ENCODE data around the gene DOK7. TPM values are rescaled to one million over a fixed set of nuclear protein-coding genes. Genes with fewer than 3 reads are reported as not detected.

Gene DOK7
- total RNA-seq, 4 donors from 2014 or later, result 1.7 to 11.2 (median 2.6) TPM

GRCh38 chr4:3436798-3437581 lies 26.1 kb upstream of the DOK7 start:
- 70% methylated on average over 3 of the region's 19 CpGs for WGBS
- Histone ChIP-seq H3K27ac (no peak overlapping the region), H3K36me3 (peaks cover 4% of the 10 kb centered on the region), H3K4me3 (no peak overlapping the region), H3K9me3 (no peaks in the 10 kb centered on the region), H3K4me1 (peaks cover 43% of the 10 kb centered on the region), H3K27me3 (no peaks in the 10 kb centered on the region)
- peak in 2 of 3 donors; percentile 50 to 79 for TF ChIP-seq POLR2AphosphoS5 (IDR thresholded peaks at IDR 0.05)
- TF ChIP-seq EP300 (IDR thresholded peaks at IDR 0.05), result no peak
- no peak for DNase-seq (ENCODE audit: low spot score in 2 of 2)

DNA sequence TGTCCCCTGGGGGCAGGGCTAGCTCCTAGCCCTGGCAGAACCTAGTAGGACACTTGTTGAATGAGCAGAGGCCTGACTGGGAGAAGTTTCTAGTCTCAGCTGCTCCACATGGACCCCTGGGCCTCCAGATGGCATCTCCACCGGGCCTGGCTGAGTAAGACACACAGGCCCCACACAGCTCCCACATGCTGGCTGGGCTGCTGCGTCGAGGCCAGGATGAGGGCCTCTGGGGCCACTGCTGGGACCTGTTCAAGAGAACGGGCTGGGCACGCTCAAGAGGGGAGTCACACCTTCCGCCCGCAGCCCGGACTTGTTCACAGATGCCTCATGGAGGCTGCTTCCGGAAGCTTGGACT lies 25.5 kb upstream of the DOK7 start:
- Histone ChIP-seq H3K4me3 (no peak overlapping the region), H3K27ac (no peak overlapping the region), H3K9me3 (no peaks in the 10 kb centered on the region), H3K36me3 (peaks cover 4% of the 10 kb centered on the region), H3K27me3 (no peaks in the 10 kb centered on the region), H3K4me1 (peaks cover 43% of the 10 kb centered on the region)
- no peak for DNase-seq (ENCODE audit: low spot score in 2 of 2)
- TF ChIP-seq POLR2A (IDR thresholded peaks at IDR 0.05), result no peak
- TF ChIP-seq, protein P1, sequence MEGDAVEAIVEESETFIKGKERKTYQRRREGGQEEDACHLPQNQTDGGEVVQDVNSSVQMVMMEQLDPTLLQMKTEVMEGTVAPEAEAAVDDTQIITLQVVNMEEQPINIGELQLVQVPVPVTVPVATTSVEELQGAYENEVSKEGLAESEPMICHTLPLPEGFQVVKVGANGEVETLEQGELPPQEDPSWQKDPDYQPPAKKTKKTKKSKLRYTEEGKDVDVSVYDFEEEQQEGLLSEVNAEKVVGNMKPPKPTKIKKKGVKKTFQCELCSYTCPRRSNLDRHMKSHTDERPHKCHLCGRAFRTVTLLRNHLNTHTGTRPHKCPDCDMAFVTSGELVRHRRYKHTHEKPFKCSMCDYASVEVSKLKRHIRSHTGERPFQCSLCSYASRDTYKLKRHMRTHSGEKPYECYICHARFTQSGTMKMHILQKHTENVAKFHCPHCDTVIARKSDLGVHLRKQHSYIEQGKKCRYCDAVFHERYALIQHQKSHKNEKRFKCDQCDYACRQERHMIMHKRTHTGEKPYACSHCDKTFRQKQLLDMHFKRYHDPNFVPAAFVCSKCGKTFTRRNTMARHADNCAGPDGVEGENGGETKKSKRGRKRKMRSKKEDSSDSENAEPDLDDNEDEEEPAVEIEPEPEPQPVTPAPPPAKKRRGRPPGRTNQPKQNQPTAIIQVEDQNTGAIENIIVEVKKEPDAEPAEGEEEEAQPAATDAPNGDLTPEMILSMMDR (IDR thresholded peaks at IDR 0.05), result no peak
- no peak for TF ChIP-seq POLR2AphosphoS5 (IDR thresholded peaks at IDR 0.05)
- no peak for TF ChIP-seq EP300 (IDR thresholded peaks at IDR 0.05)
- 60% methylated on average over 6 of the region's 9 CpGs for WGBS

GRCh38 chr4:3437998-3438846 lies 24.9 kb upstream of the DOK7 start:
- H3K9me3 ChIP-seq, result no peaks in the 10 kb centered on the region
- no peaks in the 10 kb centered on the region for H3K27me3 ChIP-seq
- no peak for DNase-seq (ENCODE audit: low spot score in 2 of 2)
- H3K27ac ChIP-seq, result no peak overlapping the region
- peaks cover under 1% of the 10 kb centered on the region for H3K36me3 ChIP-seq
- no peak for TF ChIP-seq POLR2AphosphoS5 (IDR thresholded peaks at IDR 0.05)
- WGBS, result 40% methylated on average over 11 of the region's 28 CpGs
- H3K4me1 ChIP-seq, result peaks cover 45% of the 10 kb centered on the region
- no peak overlapping the region for H3K4me3 ChIP-seq

DNA sequence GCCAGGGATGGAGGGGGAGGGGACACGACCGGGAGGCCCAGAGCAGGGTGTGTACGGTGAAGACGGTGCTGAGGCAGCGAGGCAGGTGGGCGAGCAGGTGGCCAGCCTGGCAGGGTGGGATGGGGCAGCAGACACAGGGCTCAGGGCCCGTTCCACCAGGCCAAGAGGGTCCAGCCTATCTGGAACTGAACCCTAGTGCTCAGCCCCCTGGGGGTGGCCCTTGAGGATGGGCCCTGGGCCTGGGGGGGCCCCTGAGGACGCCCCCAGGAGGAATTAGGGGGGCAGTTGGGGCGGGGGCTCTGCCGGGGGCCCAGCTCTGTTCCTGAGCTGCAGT lies 24.3 kb upstream of the DOK7 start:
- Histone ChIP-seq H3K27ac (no peak overlapping the region), H3K9me3 (no peaks in the 10 kb centered on the region), H3K4me3 (no peak overlapping the region), H3K36me3 (no peaks in the 10 kb centered on the region), H3K4me1 (peaks cover 50% of the 10 kb centered on the region), H3K27me3 (no peaks in the 10 kb centered on the region)
- DNase-seq (ENCODE audit: low spot score in 2 of 2), result no peak
- whole genome bisulfite sequencing, result 67% methylated on average over 7 of the region's 10 CpGs
- TF ChIP-seq POLR2A (IDR thresholded peaks at IDR 0.05) (no peak), POLR2AphosphoS5 (IDR thresholded peaks at IDR 0.05) (no peak), EP300 (IDR thresholded peaks at IDR 0.05) (no peak)
- TF ChIP-seq, protein P1 (IDR thresholded peaks at IDR 0.05), result no peak

- H3K36me3 ChIP-seq, result no peaks in the 10 kb centered on the region
- no peak for DNase-seq (ENCODE audit: low spot score in 2 of 2)
- WGBS, result 93% methylated on average over 3 of the region's 16 CpGs
- H3K27ac ChIP-seq, result no peak overlapping the region
- TF ChIP-seq, protein P1 (IDR thresholded peaks at IDR 0.05), result no peak
- TF ChIP-seq POLR2AphosphoS5 (IDR thresholded peaks at IDR 0.05) (no peak), POLR2A (IDR thresholded peaks at IDR 0.05) (no peak), EP300 (IDR thresholded peaks at IDR 0.05) (no peak)
- H3K4me3 ChIP-seq, result no peak overlapping the region
- H3K9me3 ChIP-seq, result no peaks in the 10 kb centered on the region
- peaks cover 50% of the 10 kb centered on the region for H3K4me1 ChIP-seq
- peaks cover 2% of the 10 kb centered on the region for H3K27me3 ChIP-seq
Observed at GRCh38 chr4:3439391-3439790, 23.7 kb upstream of the DOK7 start.

DNA sequence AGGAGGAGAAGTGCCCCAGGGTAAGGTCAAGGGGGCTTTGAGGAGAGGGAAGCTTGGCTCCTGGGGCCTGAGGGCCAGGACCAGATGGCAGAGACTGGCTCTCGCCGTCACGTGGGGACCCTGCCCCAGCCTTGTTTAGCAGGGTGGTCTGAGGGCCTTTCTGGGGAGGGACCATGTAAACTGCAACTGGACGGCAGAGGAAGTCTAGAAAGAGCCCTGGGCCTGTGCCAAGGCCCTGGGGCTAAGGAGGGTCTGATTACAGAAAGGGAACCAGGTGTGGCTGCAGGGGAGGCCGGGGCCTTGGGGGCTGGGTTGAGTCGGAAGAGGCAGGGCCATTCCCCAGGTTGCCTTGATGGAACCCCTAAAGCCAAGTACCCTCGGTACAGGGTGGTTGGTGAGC lies 23.1 kb upstream of the DOK7 start:
- Histone ChIP-seq H3K27me3 (peaks cover 7% of the 10 kb centered on the region), H3K4me1 (peaks cover 50% of the 10 kb centered on the region), H3K36me3 (no peaks in the 10 kb centered on the region), H3K9me3 (no peaks in the 10 kb centered on the region), H3K27ac (no peak overlapping the region), H3K4me3 (no peak overlapping the region)
- no peak for DNase-seq (ENCODE audit: low spot score in 2 of 2)
- TF ChIP-seq, protein P1 (IDR thresholded peaks at IDR 0.05), result no peak
- no peak for TF ChIP-seq EP300 (IDR thresholded peaks at IDR 0.05)
- TF ChIP-seq POLR2AphosphoS5 (IDR thresholded peaks at IDR 0.05), result no peak
- TF ChIP-seq POLR2A (IDR thresholded peaks at IDR 0.05), result no peak
- 71% methylated on average over 6 of the region's 7 CpGs for WGBS
